Uterus (tissue), 2 donors: ENCODE data around the gene TMEM86A.

Source experiments
- CTCF ChIP-seq, 4 experiments: fragments of 200-600 bp in 2 of 4; fragments of 450-650 bp in 2 of 4; sonication (generic) in 2 of 4; IDR thresholded peaks; one replicate each; pipeline ENCODE4 v1.5.1; 2016 to 2019; ENCODE audit warnings: antibody characterized with exemption in 4 of 4, mild to moderate bottlenecking in 2 of 4, moderate library complexity in 1 of 4
- POLR2A ChIP-seq, 2 donors: fragments of 450-650 bp; IDR thresholded peaks; one replicate each; pipeline ENCODE4 v1.6.1; 2016; ENCODE audit warnings: antibody characterized with exemption in 2 of 2, mild to moderate bottlenecking in 1 of 2, moderate library complexity in 1 of 2

GRCh38 chr11:18727479-18728236 lies 29.1 kb downstream of the TMEM86A start:
- TF ChIP-seq CTCF (IDR thresholded peaks at IDR 0.05) = peak; percentile 20 to 62 (median 48)
- no peak for TF ChIP-seq POLR2A (IDR thresholded peaks at IDR 0.05)
